Tibial artery (tissue), 4 donors: ENCODE data around the gene AJM1.

Experiments used
- DNase-seq, 2 donors: peaks; one replicate each; pipeline ENCODE4 v3.0.0-alpha.2; 2019
- H3K27ac ChIP-seq, 2 donors: fragments of 200-600 bp; sonication (generic) in 1 of 2; 1 replicate in 1 of 2; 2 replicates in 1 of 2; pipeline ENCODE4 v1.5.1; 2018 to 2019; ENCODE audit warnings: mild to moderate bottlenecking in 1 of 2
- H3K27me3 ChIP-seq, 2 donors: fragments of 200-600 bp; sonication (generic) in 1 of 2; one replicate each; pipeline versions ENCODE4 v1.5.1 to v1.6.0; 2016 to 2019
- H3K36me3 ChIP-seq, 3 donors: fragments of 200-600 bp; sonication (generic) in 2 of 3; one replicate each; pipeline ENCODE4 v1.5.1; 2016 to 2019; ENCODE audit warnings: mild to moderate bottlenecking in 2 of 3
- H3K4me1 ChIP-seq, 4 donors: fragments of 200-600 bp; sonication (generic) in 2 of 4; 1 replicate in 3 of 4; 2 replicates in 1 of 4; pipeline ENCODE4 v1.5.1; 2016 to 2019
- H3K4me3 ChIP-seq, 2 donors: fragments of 200-600 bp; sonication (generic) in 1 of 2; 1 replicate in 1 of 2; 2 replicates in 1 of 2; pipeline ENCODE4 v1.5.1; 2018 to 2019; ENCODE audit warnings: mild to moderate bottlenecking in 2 of 2
- H3K9me3 ChIP-seq, 3 donors: fragments of 200-600 bp; sonication (generic) in 1 of 3; one replicate each; pipeline ENCODE4 v1.5.1; 2016 to 2019
- intact Hi-C: fragments of 100-400 bp; cut with DNase I; formaldehyde crosslinking; loops from one replicate; pipeline ENCODE4 v1.15.0; 2023; ENCODE audit warnings: low total_unique reads
- TF ChIP-seq, protein P1 (sequence below), 2 experiments: fragments of 200-600 bp in 1 of 2; fragments of 450-650 bp in 1 of 2; IDR thresholded peaks; one replicate each; pipeline ENCODE4 v1.5.1; 2017 to 2019; ENCODE audit warnings: antibody characterized with exemption in 2 of 2, mild to moderate bottlenecking in 1 of 2, moderate library complexity in 1 of 2

Gene AJM1

DNA sequence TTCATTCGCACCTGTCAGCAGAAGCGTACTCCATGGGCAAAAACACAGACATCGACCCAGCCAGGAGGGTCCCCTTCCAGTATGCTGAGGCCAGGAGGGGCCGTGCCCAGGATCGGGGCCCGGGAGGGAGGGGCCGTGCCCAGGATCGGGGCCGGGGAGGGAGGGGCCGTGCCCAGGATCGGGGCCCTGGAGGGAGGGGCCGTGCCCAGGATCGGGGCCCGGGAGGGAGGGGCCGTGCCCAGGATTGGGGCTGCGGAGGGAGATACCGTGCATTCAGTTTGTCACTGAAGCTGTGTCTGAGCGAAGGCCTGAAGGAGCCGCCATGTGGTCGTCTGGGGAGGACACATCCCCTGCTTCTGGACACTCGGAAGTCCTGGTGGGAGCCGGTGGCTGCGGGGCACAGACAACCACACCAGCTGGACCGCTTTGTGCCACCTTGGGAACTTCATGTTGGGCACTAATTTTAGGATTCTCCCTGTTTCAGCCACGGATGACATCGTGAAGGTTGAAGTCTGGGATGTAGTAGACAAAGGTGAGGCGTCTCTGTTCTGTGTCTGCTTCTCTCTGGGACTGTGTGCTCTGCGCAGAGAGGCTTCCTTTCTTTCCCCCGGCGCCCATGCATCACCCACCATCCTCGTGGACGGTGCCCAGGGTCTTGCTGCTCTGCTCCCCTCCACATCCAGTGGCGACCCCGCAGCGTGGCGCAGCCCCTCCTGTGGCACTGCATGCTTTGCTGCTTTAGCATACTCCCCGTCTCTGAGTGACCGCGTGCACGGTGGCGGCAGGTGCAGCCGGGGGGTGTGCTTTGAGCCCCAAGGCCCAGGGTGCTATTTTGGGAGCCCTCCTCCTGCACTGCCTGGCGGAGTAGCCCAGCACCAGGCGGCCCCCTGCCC is 16.7 kb upstream of the AJM1 start:
- peak in 1 of 2 donors; percentile 61 for DNase-seq
- Histone ChIP-seq H3K9me3 (no peaks in the 10 kb centered on the region), H3K27me3 (no peaks in the 10 kb centered on the region), H3K27ac (no peak overlapping the region), H3K4me1 (peaks cover 0 to 14% (median 6%) of the 10 kb centered on the region in 4 donors), H3K4me3 (no peak overlapping the region), H3K36me3 (peaks cover 38 to 74% (median 71%) of the 10 kb centered on the region in 3 donors)
- intact Hi-C loops: no loop called here
- TF ChIP-seq, protein P1, sequence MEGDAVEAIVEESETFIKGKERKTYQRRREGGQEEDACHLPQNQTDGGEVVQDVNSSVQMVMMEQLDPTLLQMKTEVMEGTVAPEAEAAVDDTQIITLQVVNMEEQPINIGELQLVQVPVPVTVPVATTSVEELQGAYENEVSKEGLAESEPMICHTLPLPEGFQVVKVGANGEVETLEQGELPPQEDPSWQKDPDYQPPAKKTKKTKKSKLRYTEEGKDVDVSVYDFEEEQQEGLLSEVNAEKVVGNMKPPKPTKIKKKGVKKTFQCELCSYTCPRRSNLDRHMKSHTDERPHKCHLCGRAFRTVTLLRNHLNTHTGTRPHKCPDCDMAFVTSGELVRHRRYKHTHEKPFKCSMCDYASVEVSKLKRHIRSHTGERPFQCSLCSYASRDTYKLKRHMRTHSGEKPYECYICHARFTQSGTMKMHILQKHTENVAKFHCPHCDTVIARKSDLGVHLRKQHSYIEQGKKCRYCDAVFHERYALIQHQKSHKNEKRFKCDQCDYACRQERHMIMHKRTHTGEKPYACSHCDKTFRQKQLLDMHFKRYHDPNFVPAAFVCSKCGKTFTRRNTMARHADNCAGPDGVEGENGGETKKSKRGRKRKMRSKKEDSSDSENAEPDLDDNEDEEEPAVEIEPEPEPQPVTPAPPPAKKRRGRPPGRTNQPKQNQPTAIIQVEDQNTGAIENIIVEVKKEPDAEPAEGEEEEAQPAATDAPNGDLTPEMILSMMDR (IDR thresholded peaks at IDR 0.05): no peak

DNA sequence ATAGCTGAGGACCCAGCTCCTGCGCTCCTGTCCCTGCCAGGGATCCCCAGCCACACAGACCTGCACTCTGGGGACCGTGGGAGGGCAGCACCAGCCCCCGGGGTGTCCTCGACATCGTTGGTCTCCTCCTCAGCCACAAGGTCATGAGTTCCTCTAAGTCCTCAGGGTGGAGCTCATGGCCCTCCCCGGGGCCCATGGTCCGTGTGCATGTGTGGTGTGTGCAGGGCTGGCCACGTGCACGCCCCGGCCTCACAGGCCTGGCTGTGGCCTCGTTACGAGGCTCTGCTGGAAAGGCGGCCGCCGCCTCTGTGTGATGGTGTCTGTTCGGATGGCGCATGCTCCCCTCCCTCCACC is 16.1 kb upstream of the AJM1 start:
- H3K4me3 ChIP-seq: no peak overlapping the region
- no peaks in the 10 kb centered on the region for H3K9me3 ChIP-seq
- H3K27ac ChIP-seq: no peak overlapping the region
- intact Hi-C loops: no loop called here
- DNase-seq: no peak
- peaks cover 45 to 80% (median 77%) of the 10 kb centered on the region in 3 donors for H3K36me3 ChIP-seq
- H3K4me1 ChIP-seq: peaks cover 0 to 8% (median 4%) of the 10 kb centered on the region in 4 donors
- TF ChIP-seq, protein P1 (IDR thresholded peaks at IDR 0.05): no peak
- no peaks in the 10 kb centered on the region for H3K27me3 ChIP-seq

- DNase-seq: peak in 1 of 2 donors; percentile 64
- Histone ChIP-seq H3K4me1 (peaks cover 0 to under 1% (median under 1%) of the 10 kb centered on the region in 4 donors), H3K27ac (no peak overlapping the region), H3K27me3 (no peaks in the 10 kb centered on the region), H3K36me3 (peaks cover 51 to 88% (median 85%) of the 10 kb centered on the region in 3 donors), H3K4me3 (no peak overlapping the region), H3K9me3 (no peaks in the 10 kb centered on the region)
- TF ChIP-seq, protein P1 (IDR thresholded peaks at IDR 0.05): no peak
- intact Hi-C loops: no loop called here
Observed at GRCh38 chr9:136826703-136827582, 15.3 kb upstream of the AJM1 start.

DNA sequence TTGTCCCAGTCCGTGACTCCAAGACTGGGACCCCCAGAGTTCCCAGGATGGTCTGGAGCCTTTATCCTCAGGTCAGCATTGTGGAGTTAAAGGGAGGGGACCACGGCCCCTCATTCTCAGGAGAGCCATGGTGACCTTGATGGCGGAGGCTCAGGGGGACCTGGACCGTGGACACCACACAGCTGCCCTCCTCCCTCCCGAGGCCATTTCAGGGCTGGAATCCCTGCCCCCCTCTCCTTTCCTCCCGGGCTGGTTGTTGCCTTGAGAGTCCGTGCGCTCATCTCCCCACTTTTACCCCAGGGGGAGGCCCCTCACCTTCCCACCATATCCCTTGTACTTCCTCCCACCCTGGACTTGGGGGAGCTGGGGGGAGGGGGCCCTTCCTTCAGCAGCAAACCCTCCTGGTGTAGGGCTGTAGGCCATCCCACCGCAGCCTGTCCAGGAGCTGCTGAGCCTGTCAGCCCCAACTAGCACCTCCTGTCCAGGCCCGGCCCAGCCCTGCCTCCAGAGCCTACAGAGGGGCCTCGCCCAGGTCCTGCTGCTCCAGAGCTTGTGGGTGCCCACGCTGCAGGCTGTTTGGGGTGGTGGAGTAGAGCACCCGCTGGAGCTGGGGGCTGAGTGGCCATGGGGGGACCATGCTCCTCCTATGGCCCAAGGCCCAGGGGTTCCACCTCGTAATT is 14.3 kb upstream of the AJM1 start:
- no peaks in the 10 kb centered on the region for H3K4me1 ChIP-seq
- peak in 1 of 2 donors; percentile 60 for DNase-seq
- H3K4me3 ChIP-seq: no peak overlapping the region
- no peaks in the 10 kb centered on the region for H3K9me3 ChIP-seq
- H3K27me3 ChIP-seq: no peaks in the 10 kb centered on the region
- intact Hi-C loops: no loop called here
- H3K36me3 ChIP-seq: peaks cover 61 to 98% (median 94%) of the 10 kb centered on the region in 3 donors
- TF ChIP-seq, protein P1 (IDR thresholded peaks at IDR 0.05): no peak
- no peak overlapping the region for H3K27ac ChIP-seq

- TF ChIP-seq, protein P1 (IDR thresholded peaks at IDR 0.05): no peak
- H3K9me3 ChIP-seq: no peaks in the 10 kb centered on the region
- intact Hi-C loops: no loop called here
- no peaks in the 10 kb centered on the region for H3K27me3 ChIP-seq
- no peak overlapping the region for H3K4me3 ChIP-seq
- no peak overlapping the region for H3K27ac ChIP-seq
- H3K4me1 ChIP-seq: no peaks in the 10 kb centered on the region
- H3K36me3 ChIP-seq: peaks cover 59 to 98% (median 90%) of the 10 kb centered on the region in 3 donors
- DNase-seq: no peak
Observed at GRCh38 chr9:136828474-136829140, 13.7 kb upstream of the AJM1 start.
